GM18873 (cell line): ENCODE data around the gene SMARCB1.

Experiments used
- ATAC-seq: cut with Tn5 transposase; IDR thresholded peaks from one replicate; pipeline ENCODE4 v1.9.1; 2021; ENCODE audit warnings: mild to moderate bottlenecking, moderate library complexity, moderate number of reproducible peaks; ENCODE audit not compliant: unreplicated experiment, low FRiP score

The SMARCB1 gene

GRCh38 chr22:23760056-23760455 is 26.7 kb upstream of the SMARCB1 start:
- ATAC-seq: no peak

GRCh38 chr22:23762842-23763578 is 23.8 kb upstream of the SMARCB1 start, which contains the start of gene C22orf15:
C22orf15 (plus strand) TSS chr22:23762990; CDS start chr22:23763307, 317 bp downstream.
- no peak for ATAC-seq

- no peak for ATAC-seq
Observed at GRCh38 chr22:23763579-23763945, 23.2 kb upstream of the SMARCB1 start.

DNA sequence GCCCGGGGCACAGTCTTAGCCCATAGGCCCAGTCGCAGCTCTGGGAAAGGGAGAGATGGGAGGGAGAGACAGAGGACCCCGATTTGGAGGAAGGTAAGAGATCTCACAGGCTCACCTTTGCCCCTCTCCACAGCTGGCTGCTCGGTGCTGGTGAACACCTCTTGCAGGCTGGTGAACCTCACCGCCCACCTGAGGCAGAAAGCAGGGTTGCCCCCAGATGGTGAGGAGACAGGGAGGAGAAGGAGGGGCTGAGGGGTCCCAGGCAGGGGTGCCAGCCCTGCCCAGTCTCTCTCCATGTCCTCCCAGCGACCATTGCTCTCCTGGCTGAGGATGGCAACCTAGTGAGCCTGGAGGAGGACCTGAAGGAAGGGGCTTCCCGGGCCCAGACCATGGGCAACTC is 22.8 kb upstream of the SMARCB1 start:
- no peak for ATAC-seq

- no peak for ATAC-seq
Observed at GRCh38 chr22:23764899-23765881, 21.6 kb upstream of the SMARCB1 start.

DNA sequence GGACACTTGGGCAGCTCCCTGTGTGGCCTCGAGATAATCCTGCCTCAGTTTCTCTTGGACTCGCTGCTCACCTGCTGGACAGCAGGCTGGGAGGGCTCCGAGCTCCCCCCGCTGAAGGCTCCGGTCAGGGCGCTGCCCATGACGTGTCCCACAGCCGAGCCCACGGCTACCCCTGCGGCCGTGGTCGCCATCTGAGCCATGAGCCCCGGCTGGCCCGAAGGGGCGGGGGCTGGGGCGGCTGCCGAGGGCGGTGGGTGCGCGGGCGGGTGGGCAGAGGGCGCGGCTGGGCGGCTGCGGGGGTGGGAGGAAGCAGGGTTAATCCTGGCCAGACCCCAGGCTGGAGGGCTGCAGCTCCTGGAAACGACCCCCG is 19.5 kb upstream of the SMARCB1 start:
- ATAC-seq: no peak

DNA sequence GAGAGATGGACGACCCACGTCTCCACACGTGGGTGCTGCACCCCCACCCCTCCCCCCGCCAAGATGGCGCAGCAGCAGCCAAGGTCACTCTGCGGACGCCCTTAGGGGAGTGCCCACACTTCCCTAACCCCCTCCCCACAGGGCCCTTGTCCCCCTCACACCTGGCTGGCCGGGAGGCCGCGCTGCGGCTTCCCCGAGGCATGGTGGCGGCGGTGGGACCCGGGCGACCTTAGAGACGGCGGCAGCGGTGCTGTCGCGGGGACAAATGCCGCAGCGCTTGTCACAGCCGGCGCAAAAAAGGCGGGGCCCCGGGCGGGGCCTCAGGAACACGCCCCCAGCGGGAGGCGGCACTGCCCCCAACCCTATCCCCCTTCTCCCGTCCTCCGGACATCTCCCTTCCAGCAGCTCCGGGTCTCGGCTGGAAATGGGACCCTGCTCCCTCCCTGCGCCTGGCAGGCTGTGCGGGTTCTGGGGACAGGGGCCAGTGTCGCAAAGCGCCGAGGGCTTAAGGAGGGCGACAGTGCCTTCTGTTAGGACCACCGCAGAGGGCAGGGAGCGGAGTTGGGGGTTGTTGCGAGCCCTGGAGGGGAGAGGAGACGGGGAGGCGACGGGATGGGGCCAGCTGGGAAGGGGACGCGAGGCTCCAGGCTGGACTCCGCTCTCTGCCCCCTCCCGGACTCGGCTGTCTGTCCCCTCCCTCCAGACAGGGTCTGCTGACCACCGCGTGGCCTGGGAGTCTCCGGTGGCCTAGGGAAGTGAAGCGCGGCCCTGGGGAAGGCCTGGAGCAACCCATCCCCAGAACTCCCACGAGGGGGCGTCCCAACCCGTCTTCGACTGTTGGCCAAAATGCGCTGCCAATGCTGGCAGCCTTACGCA is 18.9 kb upstream of the SMARCB1 start, which contains the start of gene CHCHD10:
TSS of gene CHCHD10 (minus strand) at position 300 of the 876 bp plus-strand sequence. CDS start at position 202, 98 bp downstream.
- no peak for ATAC-seq

DNA sequence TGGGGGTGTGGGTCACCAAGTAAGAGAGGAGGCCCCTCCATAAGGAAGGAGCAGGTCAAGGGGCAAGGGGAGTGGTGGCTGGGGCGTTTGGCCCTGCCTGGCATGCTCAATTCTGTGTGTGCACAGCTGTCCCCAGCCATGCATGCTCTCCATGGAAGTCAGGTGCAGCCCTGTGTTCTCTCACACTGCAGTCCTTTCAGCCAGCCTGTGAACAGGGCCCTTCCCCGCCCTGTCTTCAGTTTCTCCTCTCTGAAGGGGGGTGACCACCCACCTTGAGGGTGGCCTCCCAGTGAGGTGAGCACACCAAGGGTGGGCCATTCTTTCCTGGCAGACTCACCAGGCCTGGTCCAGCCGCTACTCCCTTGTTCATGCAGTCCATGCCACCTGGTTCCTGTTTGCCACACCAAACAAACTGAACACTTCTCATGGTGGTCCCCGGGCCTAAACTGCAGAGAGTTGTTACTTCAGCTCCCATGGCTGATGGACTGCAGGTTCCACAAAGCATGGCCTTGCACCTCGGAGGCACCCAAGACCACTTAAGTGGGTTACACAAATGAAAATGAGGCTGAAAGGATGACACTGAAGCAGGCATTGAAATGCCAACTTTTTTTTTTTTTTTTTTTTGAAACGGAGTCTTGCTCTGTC is 17.3 kb upstream of the SMARCB1 start:
- ATAC-seq: no peak

DNA sequence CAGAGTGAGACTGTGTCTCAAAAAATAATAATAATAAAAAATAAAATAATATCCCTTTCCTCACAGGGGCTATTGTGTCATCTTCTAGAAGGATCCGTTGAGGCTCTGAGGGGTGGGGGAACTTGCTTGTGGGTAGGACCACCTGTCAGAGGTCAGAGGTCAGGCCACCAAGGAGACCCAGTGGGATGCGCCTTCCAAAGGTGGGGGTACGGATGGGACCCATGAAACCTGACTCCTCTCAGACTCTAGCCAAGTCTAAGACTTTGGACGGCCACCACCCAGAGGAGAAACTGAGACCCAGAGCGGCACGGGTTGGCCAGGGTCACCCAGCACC is 14.5 kb upstream of the SMARCB1 start:
- ATAC-seq: no peak

- ATAC-seq: no peak
Observed at GRCh38 chr22:23772649-23773473, 13.9 kb upstream of the SMARCB1 start, which contains the start of gene MMP11. MMP11 (plus strand) TSS chr22:23772849; CDS start chr22:23772871, 22 bp downstream.

DNA sequence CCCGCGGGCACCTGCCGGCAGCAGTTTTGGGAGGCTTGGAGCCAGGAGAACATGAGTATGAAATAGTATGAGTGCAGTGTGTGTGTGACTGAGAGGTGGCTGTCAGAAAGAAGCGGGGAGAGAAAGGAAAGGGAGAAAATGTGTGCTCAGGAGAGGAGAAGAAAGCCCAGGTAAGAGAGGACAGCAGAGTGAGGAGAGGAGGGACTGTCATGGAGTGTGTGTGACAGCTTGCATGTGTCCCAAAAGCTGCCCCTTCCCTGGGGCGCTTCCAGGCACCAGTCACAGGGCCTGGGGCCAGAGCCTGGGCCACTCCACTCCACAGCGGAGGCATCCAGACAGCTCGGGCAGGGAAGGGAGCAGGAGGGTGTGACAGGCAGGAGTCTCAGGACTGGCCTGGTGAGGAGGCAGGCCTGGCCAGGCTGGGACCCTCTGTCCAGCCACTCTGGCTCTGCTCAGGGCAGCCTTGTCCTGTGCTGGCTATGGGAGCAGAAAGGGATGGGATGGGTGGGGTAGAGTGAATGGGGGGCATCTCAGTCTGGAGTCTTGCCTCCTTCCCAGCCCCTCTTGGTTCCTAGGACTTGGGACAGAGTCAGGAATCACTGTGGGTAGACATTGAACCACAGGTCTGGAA is 13.2 kb upstream of the SMARCB1 start:
- no peak for ATAC-seq

DNA sequence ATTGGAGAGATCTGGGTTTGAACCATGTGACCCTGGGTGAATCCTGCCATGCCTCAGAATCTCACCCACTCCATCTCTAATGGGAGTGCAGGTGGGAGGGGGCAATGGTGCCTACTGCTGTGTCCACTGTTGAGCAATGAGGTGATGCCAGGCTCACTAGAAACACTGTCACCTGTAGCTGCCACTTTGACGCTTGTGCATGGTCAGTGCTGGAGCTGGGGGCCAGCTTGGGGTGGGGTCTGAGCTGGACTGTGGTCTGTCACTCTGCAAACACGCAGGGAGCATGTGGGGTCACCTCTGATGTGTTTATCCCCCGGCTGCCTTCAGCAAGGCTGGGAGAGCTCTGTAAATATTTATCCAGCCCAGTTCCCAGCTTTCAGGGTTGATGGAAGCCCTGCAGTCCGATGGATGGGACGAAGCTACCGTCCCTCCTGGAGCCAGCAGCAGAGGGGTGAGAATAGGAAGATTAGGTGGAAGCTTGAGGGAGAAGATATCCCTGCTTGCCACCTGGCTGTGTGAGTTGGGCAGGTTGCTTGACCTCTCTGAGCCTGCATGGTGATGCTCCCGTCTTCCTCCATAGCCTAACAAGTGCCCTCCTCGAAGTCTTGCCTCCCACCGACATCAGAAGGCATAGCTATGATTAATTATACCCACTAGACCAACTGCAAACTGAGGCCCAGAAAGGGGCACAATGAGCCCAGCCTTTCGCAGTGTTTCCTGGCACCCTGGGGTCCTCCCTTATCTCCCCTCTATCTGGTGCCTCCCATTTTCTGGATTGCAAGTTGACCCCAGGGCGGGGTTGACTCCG is 12.4 kb upstream of the SMARCB1 start:
- ATAC-seq: no peak

DNA sequence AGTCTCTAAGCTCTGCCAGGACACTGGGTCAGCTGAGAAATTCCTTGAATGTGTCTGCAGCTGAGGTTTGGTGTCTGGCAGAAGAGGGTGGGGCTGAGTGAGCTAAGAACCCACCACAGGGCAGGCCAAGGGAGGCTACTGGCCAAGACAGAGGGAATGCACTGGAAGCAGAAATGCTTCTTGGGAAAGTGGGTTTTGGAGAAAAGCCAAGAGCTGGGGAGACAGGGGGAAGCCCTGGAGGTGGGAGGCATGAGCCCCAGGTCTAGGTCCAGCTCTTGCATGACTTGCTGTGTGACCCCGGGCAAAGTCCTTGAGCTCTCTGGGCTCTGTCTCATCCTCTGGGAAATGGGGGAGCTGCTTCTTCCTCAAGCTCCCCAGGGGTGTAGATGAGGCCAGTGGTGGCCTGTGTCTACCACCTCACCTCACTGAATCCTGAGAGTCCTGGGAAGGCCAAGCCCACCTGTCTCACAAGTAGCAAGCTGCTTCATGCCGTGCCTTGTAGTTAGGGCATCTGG is 11.8 kb upstream of the SMARCB1 start:
- ATAC-seq: no peak

GRCh38 chr22:23775779-23776375 is 10.9 kb upstream of the SMARCB1 start:
- ATAC-seq: no peak

DNA sequence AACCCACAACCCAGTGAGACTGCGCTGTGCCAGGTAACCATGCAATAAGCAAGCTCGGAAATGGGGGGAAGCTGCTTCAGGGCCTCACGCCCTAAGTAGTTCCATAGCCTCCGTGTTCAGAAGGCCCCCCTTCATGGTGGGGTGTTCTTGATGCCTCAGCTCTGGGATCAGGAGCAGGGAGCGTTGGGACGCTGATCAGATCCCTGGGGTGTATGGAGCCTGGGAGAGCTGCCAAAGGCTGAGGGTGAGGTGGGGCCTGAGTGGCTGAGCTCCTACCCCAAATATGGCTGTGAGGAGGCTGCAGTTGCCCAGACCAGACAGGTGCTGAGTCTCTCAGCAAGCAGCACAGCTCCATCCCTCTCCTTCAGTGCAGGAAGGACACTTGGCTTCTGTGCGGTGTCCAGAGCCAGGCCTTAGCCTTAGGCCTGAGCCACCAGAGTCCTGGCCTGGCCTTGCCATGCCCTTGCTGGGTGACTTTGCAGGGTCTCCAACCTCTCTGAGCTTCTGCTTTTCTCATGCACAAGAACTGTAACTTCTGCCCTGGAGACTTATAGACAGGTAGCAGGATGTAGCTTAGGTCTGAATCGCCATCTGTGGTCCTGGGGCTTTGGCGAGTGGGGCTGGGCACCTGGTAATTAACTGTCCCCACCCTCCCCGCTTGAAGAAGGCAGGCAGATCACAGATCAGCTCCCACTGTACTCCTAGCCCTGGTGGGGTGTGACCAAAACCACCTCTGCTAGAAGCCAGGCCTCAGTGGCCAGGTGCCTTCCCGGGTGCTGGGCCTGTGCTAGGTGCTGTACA is 8.8 kb upstream of the SMARCB1 start:
- no peak for ATAC-seq

DNA sequence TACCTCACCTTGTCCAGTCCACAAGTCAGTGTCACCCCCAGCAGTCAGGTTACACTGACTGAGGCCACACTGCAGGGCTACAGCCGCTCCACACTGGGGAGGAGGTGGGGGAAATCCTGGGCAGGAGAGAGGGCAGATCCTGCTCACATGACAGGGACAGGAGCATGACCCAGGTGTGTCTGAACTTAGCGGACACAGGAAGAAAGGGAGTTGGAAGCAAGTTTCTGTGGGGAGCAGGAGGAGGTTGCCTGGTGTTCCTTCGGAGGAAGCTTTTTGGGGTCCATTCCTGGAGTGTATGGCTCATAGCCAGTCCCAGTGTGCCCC is 8.2 kb upstream of the SMARCB1 start:
- ATAC-seq: no peak

GRCh38 chr22:23779083-23779482 is 7.7 kb upstream of the SMARCB1 start:
- no peak for ATAC-seq
